GM12874 (cell line): Measurements from ENCODE around the gene PKD2.

Source experiments
- TF ChIP-seq, protein P1 (sequence below): IDR thresholded peaks from 2 replicates; pipeline ENCODE4 v1.5.1; 2011; ENCODE audit warnings: low read depth, mild to moderate bottlenecking, control low read depth, low read length, moderate library complexity; ENCODE audit not compliant: insufficient read depth

PKD2 gene

GRCh38 chr4:87989765-87990164, 17.7 kb upstream of the PKD2 start:
- TF ChIP-seq, protein P1, sequence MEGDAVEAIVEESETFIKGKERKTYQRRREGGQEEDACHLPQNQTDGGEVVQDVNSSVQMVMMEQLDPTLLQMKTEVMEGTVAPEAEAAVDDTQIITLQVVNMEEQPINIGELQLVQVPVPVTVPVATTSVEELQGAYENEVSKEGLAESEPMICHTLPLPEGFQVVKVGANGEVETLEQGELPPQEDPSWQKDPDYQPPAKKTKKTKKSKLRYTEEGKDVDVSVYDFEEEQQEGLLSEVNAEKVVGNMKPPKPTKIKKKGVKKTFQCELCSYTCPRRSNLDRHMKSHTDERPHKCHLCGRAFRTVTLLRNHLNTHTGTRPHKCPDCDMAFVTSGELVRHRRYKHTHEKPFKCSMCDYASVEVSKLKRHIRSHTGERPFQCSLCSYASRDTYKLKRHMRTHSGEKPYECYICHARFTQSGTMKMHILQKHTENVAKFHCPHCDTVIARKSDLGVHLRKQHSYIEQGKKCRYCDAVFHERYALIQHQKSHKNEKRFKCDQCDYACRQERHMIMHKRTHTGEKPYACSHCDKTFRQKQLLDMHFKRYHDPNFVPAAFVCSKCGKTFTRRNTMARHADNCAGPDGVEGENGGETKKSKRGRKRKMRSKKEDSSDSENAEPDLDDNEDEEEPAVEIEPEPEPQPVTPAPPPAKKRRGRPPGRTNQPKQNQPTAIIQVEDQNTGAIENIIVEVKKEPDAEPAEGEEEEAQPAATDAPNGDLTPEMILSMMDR = no peak

DNA sequence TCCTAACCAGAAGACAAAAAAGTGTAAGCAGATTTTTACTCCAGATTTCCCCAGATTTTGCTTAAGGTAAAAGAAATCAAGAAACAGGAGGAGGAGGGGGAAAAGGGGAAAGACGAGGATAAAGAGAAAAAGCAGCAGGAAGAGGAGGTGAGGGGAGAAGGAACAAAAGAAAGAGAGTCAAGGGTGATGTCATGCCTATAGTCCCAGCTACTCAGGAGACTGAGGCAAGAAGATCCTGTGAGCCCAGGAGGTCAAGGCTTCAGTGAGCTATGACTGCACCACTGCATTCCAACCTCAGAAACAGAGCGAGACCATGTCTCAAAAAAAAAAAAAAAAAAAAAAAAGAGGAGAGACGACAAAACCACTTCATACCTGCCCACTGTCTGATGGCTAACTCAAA, 12.0 kb upstream of the PKD2 start:
- TF ChIP-seq, protein P1 = no peak

DNA sequence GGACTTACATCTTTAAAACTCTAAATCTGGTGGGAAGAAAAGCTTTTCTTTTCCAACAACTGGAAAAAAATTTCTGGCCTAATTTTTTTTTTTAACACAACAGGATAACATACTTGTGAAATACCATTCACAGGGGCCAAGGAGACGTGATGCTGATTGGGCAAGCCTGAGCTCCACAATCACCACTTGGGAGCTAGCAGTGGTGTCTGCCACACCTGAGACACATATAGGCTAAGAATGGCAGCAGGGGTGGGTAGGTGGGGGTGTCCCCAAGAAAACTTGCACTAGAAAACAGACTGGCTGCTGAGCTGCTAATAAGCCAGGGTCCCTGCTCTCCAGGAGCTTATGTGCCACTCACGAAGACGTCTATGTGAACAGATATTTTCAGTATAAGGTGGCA, 5.6 kb upstream of the PKD2 start:
- TF ChIP-seq, protein P1 = no peak

DNA sequence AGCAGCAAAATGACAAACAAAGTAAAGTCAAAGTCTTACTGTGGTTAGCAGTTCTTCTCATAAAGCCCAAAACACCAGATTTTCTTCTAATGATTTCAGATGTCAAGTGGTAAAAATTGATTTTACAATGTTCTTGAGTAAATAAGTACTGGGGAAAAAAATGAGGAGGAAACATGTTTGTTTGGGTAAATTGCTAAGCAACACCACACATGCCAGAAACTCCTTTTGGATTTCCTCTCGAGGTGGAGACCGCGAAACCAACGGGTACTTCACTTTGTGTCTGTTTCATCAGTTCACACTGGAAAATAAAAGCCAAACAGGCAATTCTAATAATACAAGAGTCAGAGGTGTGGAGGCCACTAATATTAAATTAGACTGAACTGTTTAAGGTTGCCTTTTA, 4.6 kb upstream of the PKD2 start:
- TF ChIP-seq, protein P1 = no peak

DNA sequence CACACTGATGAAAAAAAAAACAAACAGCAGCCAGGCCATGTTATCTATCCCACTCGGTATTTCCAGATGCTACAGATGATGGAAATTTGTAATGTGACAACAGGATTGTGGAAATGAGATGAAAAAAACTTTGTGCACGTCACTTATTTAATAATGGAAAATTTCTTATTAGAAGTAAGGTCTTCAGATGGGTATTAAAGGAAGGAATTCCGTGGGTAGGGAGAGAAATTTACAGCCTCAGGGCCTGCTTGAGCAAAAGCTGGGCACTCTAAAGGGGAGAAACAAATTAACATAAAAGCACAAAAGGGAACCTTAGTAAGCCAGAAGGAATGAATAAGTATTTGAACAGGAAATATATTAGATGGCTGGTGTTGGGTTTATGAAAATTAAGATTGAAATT, 4.2 kb upstream of the PKD2 start:
- TF ChIP-seq, protein P1 = no peak

GRCh38 chr4:88005076-88005475, 2.4 kb upstream of the PKD2 start:
- TF ChIP-seq, protein P1 = no peak

DNA sequence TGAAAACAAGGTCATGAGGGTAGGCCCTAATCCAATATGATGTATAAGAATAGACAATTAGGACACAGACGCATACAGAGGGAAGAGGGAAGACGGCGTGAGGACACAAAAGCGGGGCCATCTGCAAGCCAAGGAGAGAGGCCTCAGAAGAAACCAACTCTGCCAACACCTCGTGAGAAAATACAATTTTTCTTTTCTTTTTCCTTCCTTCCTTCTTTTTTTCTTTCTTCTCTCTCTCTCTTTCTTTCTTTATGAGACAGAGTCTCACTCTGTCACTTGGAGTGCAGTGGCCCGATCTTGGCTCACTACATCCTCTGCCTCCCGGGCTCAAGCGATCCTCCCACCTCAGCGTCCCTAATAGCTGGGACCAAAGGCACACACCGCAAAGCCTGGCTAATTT, 1.5 kb upstream of the PKD2 start:
- TF ChIP-seq, protein P1 = no peak

DNA sequence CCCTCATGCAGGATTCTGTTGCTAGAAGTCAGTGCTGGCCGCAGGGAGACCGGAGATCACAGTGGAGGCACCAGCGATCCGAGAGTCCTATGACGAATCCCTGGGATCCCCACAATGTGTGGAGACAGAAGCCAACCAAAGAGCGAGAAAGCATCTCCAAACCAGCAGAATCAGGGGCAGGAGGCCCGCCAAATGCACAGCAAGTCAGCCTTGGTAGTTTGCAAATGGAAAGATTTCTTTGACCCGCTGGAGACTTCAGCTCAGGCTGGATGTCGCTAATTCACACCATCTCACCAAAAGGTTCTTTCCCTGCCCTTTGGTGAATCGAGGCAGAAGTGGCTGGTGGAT, 505 bp upstream of the PKD2 start:
- TF ChIP-seq, protein P1 = no peak
